Measurements from ENCODE around the gene TOE1.
A peak's percentile ranks its signal among the peaks of the same experiment; 100 is the strongest.

The TOE1 gene

GRCh38 chr1:45314266-45314665 is 25.7 kb upstream of the TOE1 start:
- H3K4me3 ChIP-seq (ENCODE audit: low read depth, low read length) = no peak overlapping the region
- DNase-seq (ENCODE audit: low read depth) = no peak
- no peak for TF ChIP-seq CTCF (IDR thresholded peaks at IDR 0.05; ENCODE audit: insufficient read depth, low read depth, low read length, missing control alignments)

GRCh38 chr1:45317166-45317565 is 22.8 kb upstream of the TOE1 start:
- H3K4me3 ChIP-seq (ENCODE audit: low read depth, low read length) = no peak overlapping the region
- DNase-seq (ENCODE audit: low read depth) = no peak
- TF ChIP-seq CTCF (IDR thresholded peaks at IDR 0.05; ENCODE audit: insufficient read depth, low read depth, low read length, missing control alignments) = no peak

GRCh38 chr1:45319761-45320160 is 20.2 kb upstream of the TOE1 start:
- TF ChIP-seq CTCF (IDR thresholded peaks at IDR 0.05; ENCODE audit: insufficient read depth, low read depth, low read length, missing control alignments) = no peak
- H3K4me3 ChIP-seq (ENCODE audit: low read depth, low read length) = no peak overlapping the region
- no peak for DNase-seq (ENCODE audit: low read depth)

GRCh38 chr1:45321444-45321843 is 18.5 kb upstream of the TOE1 start:
- no peak for TF ChIP-seq CTCF (IDR thresholded peaks at IDR 0.05; ENCODE audit: insufficient read depth, low read depth, low read length, missing control alignments)
- DNase-seq (ENCODE audit: low read depth) = no peak
- peak overlapping the region; percentile 25; the same call in 1 of the 2 replicates for H3K4me3 ChIP-seq (ENCODE audit: low read depth, low read length)

- no peak overlapping the region for H3K4me3 ChIP-seq (ENCODE audit: low read depth, low read length)
- TF ChIP-seq CTCF (IDR thresholded peaks at IDR 0.05; ENCODE audit: insufficient read depth, low read depth, low read length, missing control alignments) = no peak
- DNase-seq (ENCODE audit: low read depth) = peak; percentile 77
These were observed 17.4 kb upstream of the TOE1 start for GRCh38 chr1:45322486-45323040.

- H3K4me3 ChIP-seq (ENCODE audit: low read depth, low read length) = peak overlapping the region; percentile 79
- DNase-seq (ENCODE audit: low read depth) = no peak
- TF ChIP-seq CTCF (IDR thresholded peaks at IDR 0.05; ENCODE audit: insufficient read depth, low read depth, low read length, missing control alignments) = no peak
These were observed 14.0 kb upstream of the TOE1 start for GRCh38 chr1:45325851-45326506.

Data from GM12865 (cell line).